ENCODE data around the gene CTIF. TPM values are rescaled to one million over a fixed set of nuclear protein-coding genes. Genes with fewer than 3 reads are reported as not detected.

The CTIF gene
- total RNA-seq, 1 donor from 2014 or later: 137 TPM

GRCh38 chr18:48843162-48843561 is 304.3 kb downstream of the CTIF start:
- Mint-ChIP-seq H3K4me3 (ENCODE audit: unreplicated experiment) (no peak overlapping the region), H3K27ac (ENCODE audit: unreplicated experiment) (no peak overlapping the region), H3K36me3 (ENCODE audit: unreplicated experiment) (peaks cover 18% of the 10 kb centered on the region), H3K4me1 (ENCODE audit: low read depth, unreplicated experiment) (peaks cover 19% of the 10 kb centered on the region), H3K9me3 (ENCODE audit: unreplicated experiment) (peaks cover 12% of the 10 kb centered on the region), H3K27me3 (ENCODE audit: unreplicated experiment) (peaks cover 10% of the 10 kb centered on the region)
- TF ChIP-seq CTCF (IDR thresholded peaks at IDR 0.05; ENCODE audit: partially characterized antibody, unreplicated experiment): no peak
- DNase-seq: peak; percentile 17

- no peak for TF ChIP-seq CTCF (IDR thresholded peaks at IDR 0.05; ENCODE audit: partially characterized antibody, unreplicated experiment)
- Mint-ChIP-seq H3K4me3 (ENCODE audit: unreplicated experiment) (no peak overlapping the region), H3K36me3 (ENCODE audit: unreplicated experiment) (peaks cover 18% of the 10 kb centered on the region), H3K27ac (ENCODE audit: unreplicated experiment) (no peak overlapping the region), H3K27me3 (ENCODE audit: unreplicated experiment) (peaks cover 10% of the 10 kb centered on the region), H3K4me1 (ENCODE audit: low read depth, unreplicated experiment) (peaks cover 19% of the 10 kb centered on the region), H3K9me3 (ENCODE audit: unreplicated experiment) (peaks cover 12% of the 10 kb centered on the region)
- DNase-seq: peak; percentile 2
Observed at GRCh38 chr18:48843596-48843995, 304.8 kb downstream of the CTIF start.

- Mint-ChIP-seq H3K36me3 (ENCODE audit: unreplicated experiment) (peaks cover 18% of the 10 kb centered on the region), H3K27ac (ENCODE audit: unreplicated experiment) (no peak overlapping the region), H3K4me3 (ENCODE audit: unreplicated experiment) (no peak overlapping the region), H3K9me3 (ENCODE audit: unreplicated experiment) (peaks cover 12% of the 10 kb centered on the region), H3K4me1 (ENCODE audit: low read depth, unreplicated experiment) (peaks cover 18% of the 10 kb centered on the region), H3K27me3 (ENCODE audit: unreplicated experiment) (peaks cover 8% of the 10 kb centered on the region)
- peak; percentile 3 for DNase-seq
- no peak for TF ChIP-seq CTCF (IDR thresholded peaks at IDR 0.05; ENCODE audit: partially characterized antibody, unreplicated experiment)
Observed at GRCh38 chr18:48844271-48844670, 305.4 kb downstream of the CTIF start.

- H3K4me3 Mint-ChIP-seq (ENCODE audit: unreplicated experiment): no peak overlapping the region
- H3K4me1 Mint-ChIP-seq (ENCODE audit: low read depth, unreplicated experiment): peaks cover 15% of the 10 kb centered on the region
- peak; percentile 5 for DNase-seq
- H3K36me3 Mint-ChIP-seq (ENCODE audit: unreplicated experiment): peaks cover 23% of the 10 kb centered on the region
- H3K27me3 Mint-ChIP-seq (ENCODE audit: unreplicated experiment): peaks cover 8% of the 10 kb centered on the region
- no peak for TF ChIP-seq CTCF (IDR thresholded peaks at IDR 0.05; ENCODE audit: partially characterized antibody, unreplicated experiment)
- H3K27ac Mint-ChIP-seq (ENCODE audit: unreplicated experiment): peak overlapping the region; percentile 18
- H3K9me3 Mint-ChIP-seq (ENCODE audit: unreplicated experiment): peaks cover 14% of the 10 kb centered on the region
Observed at GRCh38 chr18:48845174-48845573, 306.3 kb downstream of the CTIF start.

- Mint-ChIP-seq H3K4me3 (ENCODE audit: unreplicated experiment) (no peak overlapping the region), H3K27ac (ENCODE audit: unreplicated experiment) (no peak overlapping the region), H3K4me1 (ENCODE audit: low read depth, unreplicated experiment) (peaks cover 22% of the 10 kb centered on the region), H3K27me3 (ENCODE audit: unreplicated experiment) (peaks cover 8% of the 10 kb centered on the region), H3K36me3 (ENCODE audit: unreplicated experiment) (peaks cover 23% of the 10 kb centered on the region), H3K9me3 (ENCODE audit: unreplicated experiment) (peaks cover 14% of the 10 kb centered on the region)
- TF ChIP-seq CTCF (IDR thresholded peaks at IDR 0.05; ENCODE audit: partially characterized antibody, unreplicated experiment): no peak
- DNase-seq: no peak
Observed at GRCh38 chr18:48846423-48846932, 307.6 kb downstream of the CTIF start.
